ENCODE measurements around the gene IZUMO1R.

DNA sequence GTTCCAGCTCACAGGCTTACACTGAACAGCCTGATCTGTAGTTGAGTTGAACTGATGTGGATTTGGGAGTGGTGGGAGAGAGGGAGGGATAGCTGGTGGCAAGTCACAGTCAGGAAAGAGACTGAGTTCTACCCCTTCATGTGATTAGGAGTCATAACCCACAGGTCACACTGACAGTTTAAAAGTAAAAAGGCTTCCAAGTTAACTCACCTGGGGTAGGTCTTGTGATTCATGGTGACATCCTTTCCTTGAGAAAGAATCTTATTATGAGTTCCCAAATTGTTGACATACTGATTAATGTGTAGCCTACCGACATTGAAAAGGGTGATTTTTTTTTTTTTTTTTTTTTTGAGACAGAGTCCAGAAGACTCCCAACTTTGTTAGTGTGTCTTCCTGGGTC is 5.4 kb downstream of the IZUMO1R start:
- TF ChIP-seq CTCF (IDR thresholded peaks at IDR 0.05; ENCODE audit: low read length) = no peak
- no peak for TF ChIP-seq EZH2 (IDR thresholded peaks at IDR 0.05; ENCODE audit: borderline replicate concordance, low read length)

Measured in OCI-LY1 (cell line).